Astrocyte (in vitro differentiated cells and primary cell): ENCODE results near the gene PLCH2.

ENCODE experiments used
- CTCF ChIP-seq: IDR thresholded peaks from 2 replicates; pipeline ENCODE4 v1.5.1; 2011; ENCODE audit warnings: low read depth, mild to moderate bottlenecking, inconsistent platforms, low read length, moderate library complexity; ENCODE audit not compliant: insufficient read depth
- EZH2 ChIP-seq: IDR thresholded peaks from 2 replicates; pipeline ENCODE4 v1.6.1; 2012; ENCODE audit warnings: mild to moderate bottlenecking, low read length, inconsistent platforms; ENCODE audit not compliant: insufficient read depth

- TF ChIP-seq CTCF (no peak), EZH2 (no peak)
Measured at GRCh38 chr1:2522230-2522629, 46.1 kb downstream of the PLCH2 start.
